ENCODE results near the gene C4orf54.

Gene C4orf54

GRCh38 chr4:99690472-99690871 is 32.8 kb upstream of the C4orf54 start:
- no peaks in the 10 kb centered on the region for H3K27me3 ChIP-seq (ENCODE audit: low read depth, low read length)
- H3K4me1 ChIP-seq (ENCODE audit: low read length): no peaks in the 10 kb centered on the region
- no peak overlapping the region for H3K27ac ChIP-seq (ENCODE audit: low read length)
- H3K79me2 ChIP-seq (ENCODE audit: low read length): no peaks in the 10 kb centered on the region
- no peak overlapping the region for H3K9ac ChIP-seq (ENCODE audit: low read length)
- TF ChIP-seq EZH2phosphoT487 (IDR thresholded peaks at IDR 0.05; ENCODE audit: low read depth) (no peak), CTCF (IDR thresholded peaks at IDR 0.05; ENCODE audit: low read depth, low read length) (no peak)
- no peak overlapping the region for H2AFZ ChIP-seq (ENCODE audit: low read depth, low read length)
- no peaks in the 10 kb centered on the region for H3K9me3 ChIP-seq (ENCODE audit: insufficient read depth, low read length)
- no peak overlapping the region for H3K4me3 ChIP-seq (ENCODE audit: low read length)
- H4K20me1 ChIP-seq (ENCODE audit: insufficient read depth, low read length): no peaks in the 10 kb centered on the region
- no peak overlapping the region for H3K4me2 ChIP-seq (ENCODE audit: low read length)
- no peaks in the 10 kb centered on the region for H3K36me3 ChIP-seq (replicated peaks; ENCODE audit: low read depth, low read length)

GRCh38 chr4:99687120-99687519 is 29.5 kb upstream of the C4orf54 start:
- no peak overlapping the region for H3K27ac ChIP-seq (ENCODE audit: low read length)

GRCh38 chr4:99685234-99685633 is 27.6 kb upstream of the C4orf54 start:
- TF ChIP-seq EZH2phosphoT487 (IDR thresholded peaks at IDR 0.05; ENCODE audit: low read depth): no peak
- TF ChIP-seq CTCF (IDR thresholded peaks at IDR 0.05; ENCODE audit: low read depth, low read length): no peak

More at GRCh38 chr4:99687120-99687519, 29.5 kb upstream of the C4orf54 start:
- Histone ChIP-seq H3K4me1 (ENCODE audit: low read length) (no peaks in the 10 kb centered on the region), H3K27me3 (ENCODE audit: low read depth, low read length) (no peaks in the 10 kb centered on the region), H3K36me3 (replicated peaks; ENCODE audit: low read depth, low read length) (no peaks in the 10 kb centered on the region), H3K79me2 (ENCODE audit: low read length) (no peaks in the 10 kb centered on the region), H3K4me2 (ENCODE audit: low read length) (no peak overlapping the region), H3K9me3 (ENCODE audit: insufficient read depth, low read length) (no peaks in the 10 kb centered on the region), H3K9ac (ENCODE audit: low read length) (no peak overlapping the region), H4K20me1 (ENCODE audit: insufficient read depth, low read length) (no peaks in the 10 kb centered on the region), H2AFZ (ENCODE audit: low read depth, low read length) (no peak overlapping the region), H3K4me3 (ENCODE audit: low read length) (no peak overlapping the region)
- no peak for TF ChIP-seq EZH2phosphoT487 (IDR thresholded peaks at IDR 0.05; ENCODE audit: low read depth)
- TF ChIP-seq CTCF (IDR thresholded peaks at IDR 0.05; ENCODE audit: low read depth, low read length): no peak

GRCh38 chr4:99683895-99684294 is 26.3 kb upstream of the C4orf54 start:
- Histone ChIP-seq H2AFZ (ENCODE audit: low read depth, low read length) (no peak overlapping the region), H3K27ac (ENCODE audit: low read length) (no peak overlapping the region), H3K79me2 (ENCODE audit: low read length) (no peaks in the 10 kb centered on the region), H3K9ac (ENCODE audit: low read length) (no peak overlapping the region), H3K4me3 (ENCODE audit: low read length) (no peak overlapping the region), H3K4me1 (ENCODE audit: low read length) (no peaks in the 10 kb centered on the region), H3K27me3 (ENCODE audit: low read depth, low read length) (no peaks in the 10 kb centered on the region), H3K9me3 (ENCODE audit: insufficient read depth, low read length) (no peaks in the 10 kb centered on the region), H3K4me2 (ENCODE audit: low read length) (no peak overlapping the region), H4K20me1 (ENCODE audit: insufficient read depth, low read length) (no peaks in the 10 kb centered on the region), H3K36me3 (replicated peaks; ENCODE audit: low read depth, low read length) (no peaks in the 10 kb centered on the region)
- TF ChIP-seq CTCF (IDR thresholded peaks at IDR 0.05; ENCODE audit: low read depth, low read length) (no peak), EZH2phosphoT487 (IDR thresholded peaks at IDR 0.05; ENCODE audit: low read depth) (no peak)

More at GRCh38 chr4:99685234-99685633, 27.6 kb upstream of the C4orf54 start:
- Histone ChIP-seq H3K79me2 (ENCODE audit: low read length) (no peaks in the 10 kb centered on the region), H3K27me3 (ENCODE audit: low read depth, low read length) (no peaks in the 10 kb centered on the region), H3K27ac (ENCODE audit: low read length) (no peak overlapping the region), H2AFZ (ENCODE audit: low read depth, low read length) (no peak overlapping the region), H3K9ac (ENCODE audit: low read length) (no peak overlapping the region), H3K4me2 (ENCODE audit: low read length) (no peak overlapping the region), H3K4me1 (ENCODE audit: low read length) (no peaks in the 10 kb centered on the region), H3K4me3 (ENCODE audit: low read length) (no peak overlapping the region), H3K36me3 (replicated peaks; ENCODE audit: low read depth, low read length) (no peaks in the 10 kb centered on the region), H3K9me3 (ENCODE audit: insufficient read depth, low read length) (no peaks in the 10 kb centered on the region), H4K20me1 (ENCODE audit: insufficient read depth, low read length) (no peaks in the 10 kb centered on the region)
